HG03342 (cell line): Measurements from ENCODE around the gene HAP1.

Experiments
- ATAC-seq: cut with Tn5 transposase; IDR thresholded peaks from one replicate; pipeline ENCODE4 v1.9.1; 2021; ENCODE audit warnings: mild to moderate bottlenecking, moderate library complexity; ENCODE audit not compliant: unreplicated experiment

HAP1 gene

GRCh38 chr17:41763327-41763726 is 28.9 kb upstream of the HAP1 start:
- ATAC-seq, result no peak

DNA sequence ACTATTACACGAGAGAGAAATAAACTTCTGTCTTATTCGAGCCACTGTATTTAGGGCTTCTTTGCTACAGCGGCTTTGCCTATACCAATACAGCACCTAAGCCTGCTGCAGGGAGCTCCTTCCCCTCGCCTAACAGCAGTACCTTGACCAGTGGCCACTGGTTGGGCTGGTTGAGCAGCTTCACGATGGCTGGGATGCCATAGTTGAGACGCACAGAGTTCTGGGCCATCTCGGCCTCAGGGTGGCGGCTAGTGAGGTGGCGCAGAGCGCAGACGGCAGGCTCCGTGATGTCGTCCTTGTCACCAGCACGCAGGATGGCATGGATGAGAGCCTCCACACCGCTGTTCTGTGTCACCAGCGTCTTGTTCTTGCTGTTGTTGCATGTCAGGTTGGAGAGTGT is 28.4 kb upstream of the HAP1 start:
- ATAC-seq, result no peak

DNA sequence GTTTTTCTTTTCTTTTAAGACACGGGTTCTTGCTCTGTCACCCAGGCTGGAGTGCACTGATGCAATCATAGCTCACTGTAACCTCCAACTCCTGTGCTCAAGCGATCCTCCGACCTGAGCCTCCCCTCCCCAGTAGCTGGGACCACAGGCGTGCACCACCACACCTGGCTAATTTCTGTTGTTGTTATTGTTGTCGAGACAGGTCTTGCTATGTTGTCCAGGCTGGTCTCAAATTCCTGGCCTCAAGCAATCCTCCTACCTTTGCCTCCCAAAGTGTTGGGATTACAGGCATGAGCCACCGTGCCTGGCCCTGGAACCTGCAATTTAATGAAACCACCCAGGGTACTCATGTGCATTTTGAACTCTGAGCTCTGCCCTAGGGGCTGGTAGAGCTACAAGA is 27.9 kb upstream of the HAP1 start:
- ATAC-seq, result no peak

DNA sequence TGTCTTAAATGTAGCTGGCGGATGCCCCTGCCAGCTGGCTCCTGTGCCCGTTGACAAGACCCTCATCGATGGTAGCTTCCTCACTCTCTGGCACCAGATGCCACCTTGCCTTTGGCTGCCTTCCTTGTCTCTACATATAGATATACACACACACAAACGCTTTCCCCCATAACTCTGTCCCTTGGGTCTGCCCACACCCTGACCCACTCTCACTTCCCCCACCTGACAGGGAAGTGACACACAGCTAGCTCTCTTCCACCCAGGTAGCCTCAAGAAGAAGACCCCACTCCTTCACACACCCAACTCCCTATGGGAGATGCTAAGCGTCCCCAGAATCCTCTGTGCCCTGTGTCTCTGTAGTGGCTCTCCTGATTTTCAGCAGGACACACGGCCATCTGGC is 26.4 kb upstream of the HAP1 start:
- ATAC-seq, result no peak

DNA sequence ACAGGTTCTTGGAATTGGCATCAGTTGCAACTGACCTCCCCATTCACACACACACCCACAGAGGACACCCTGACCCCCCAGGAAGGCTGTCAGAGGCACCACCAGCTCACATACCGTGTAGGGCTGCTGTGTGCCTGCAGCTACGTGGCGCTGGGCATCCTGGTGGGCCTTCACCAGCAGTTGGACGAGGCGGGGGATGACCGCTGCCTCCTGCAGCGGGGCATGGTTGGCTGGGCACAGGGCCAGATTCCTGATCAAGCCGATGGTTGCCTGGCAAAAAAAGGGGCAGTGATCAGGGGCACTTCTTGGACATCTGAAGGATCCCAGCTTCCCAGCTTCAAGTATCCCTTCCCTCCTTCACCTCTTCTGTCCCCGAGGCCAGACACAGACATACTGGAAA is 24.2 kb upstream of the HAP1 start:
- ATAC-seq, result no peak

GRCh38 chr17:41754066-41754465 is 19.6 kb upstream of the HAP1 start:
- no peak for ATAC-seq

- no peak for ATAC-seq
Observed at GRCh38 chr17:41751288-41751687, 16.8 kb upstream of the HAP1 start.

DNA sequence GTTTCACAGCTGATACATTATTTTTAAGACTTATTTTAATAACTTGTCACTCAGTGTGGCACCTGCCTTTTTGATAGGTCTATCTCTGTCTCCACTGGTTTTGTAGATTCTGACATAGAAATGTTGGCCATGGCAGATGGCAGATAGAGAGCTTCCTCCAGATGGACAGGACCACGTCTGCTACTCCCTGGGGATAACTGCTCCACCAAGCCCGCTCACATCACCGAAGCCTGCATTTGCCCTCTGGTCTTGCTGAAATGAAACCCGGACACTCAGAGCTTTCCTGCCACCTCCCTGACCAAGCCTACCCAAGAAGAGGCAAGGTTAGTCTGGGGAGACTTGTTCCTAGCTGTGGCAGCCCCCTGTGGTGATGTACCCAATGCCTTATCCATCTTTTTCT is 16.4 kb upstream of the HAP1 start:
- ATAC-seq, result no peak

DNA sequence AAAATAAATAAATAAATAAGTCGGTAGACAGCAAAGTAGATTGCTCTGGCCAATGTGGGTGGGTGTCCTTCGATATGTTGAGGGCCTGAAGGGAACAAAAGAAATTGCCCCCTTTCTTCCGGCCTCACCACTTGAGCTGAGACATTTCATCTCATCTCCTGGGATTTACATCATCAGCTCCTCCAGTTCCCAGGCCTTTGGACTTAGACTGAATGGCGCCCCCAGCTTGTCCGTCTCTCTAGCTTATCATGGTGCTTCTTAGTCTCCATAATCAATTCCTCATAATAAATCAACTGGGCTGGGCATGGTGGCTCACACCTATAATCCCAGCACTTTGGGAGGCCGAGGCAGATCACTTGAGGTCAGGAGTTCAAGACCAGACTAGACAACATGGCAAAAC is 13.8 kb upstream of the HAP1 start:
- no peak for ATAC-seq

DNA sequence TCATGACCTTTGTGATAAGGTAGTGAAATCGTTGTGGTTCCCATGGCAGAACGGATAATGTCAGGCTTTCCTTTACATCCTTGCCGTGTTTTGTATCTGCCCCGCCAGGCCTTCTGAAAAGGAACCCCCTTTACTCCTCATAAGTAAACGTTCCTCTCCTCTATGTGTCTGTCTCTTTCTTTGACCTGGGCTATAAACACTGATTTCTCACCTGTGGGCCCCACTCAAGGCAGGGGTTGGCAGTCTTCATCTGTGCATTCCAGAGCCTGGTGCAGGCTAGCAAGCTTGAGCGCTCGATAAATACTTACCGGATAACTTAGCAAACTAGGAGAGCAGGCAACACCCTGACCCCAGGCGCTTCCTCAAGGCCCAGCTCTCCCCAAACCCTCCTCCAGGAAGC is 7.3 kb upstream of the HAP1 start:
- no peak for ATAC-seq

- ATAC-seq, result no peak
Observed at GRCh38 chr17:41740506-41740905, 6.1 kb upstream of the HAP1 start.

GRCh38 chr17:41739661-41740352 is 5.4 kb upstream of the HAP1 start:
- no peak for ATAC-seq

- ATAC-seq, result no peak
Observed at GRCh38 chr17:41738801-41739112, 4.3 kb upstream of the HAP1 start.

DNA sequence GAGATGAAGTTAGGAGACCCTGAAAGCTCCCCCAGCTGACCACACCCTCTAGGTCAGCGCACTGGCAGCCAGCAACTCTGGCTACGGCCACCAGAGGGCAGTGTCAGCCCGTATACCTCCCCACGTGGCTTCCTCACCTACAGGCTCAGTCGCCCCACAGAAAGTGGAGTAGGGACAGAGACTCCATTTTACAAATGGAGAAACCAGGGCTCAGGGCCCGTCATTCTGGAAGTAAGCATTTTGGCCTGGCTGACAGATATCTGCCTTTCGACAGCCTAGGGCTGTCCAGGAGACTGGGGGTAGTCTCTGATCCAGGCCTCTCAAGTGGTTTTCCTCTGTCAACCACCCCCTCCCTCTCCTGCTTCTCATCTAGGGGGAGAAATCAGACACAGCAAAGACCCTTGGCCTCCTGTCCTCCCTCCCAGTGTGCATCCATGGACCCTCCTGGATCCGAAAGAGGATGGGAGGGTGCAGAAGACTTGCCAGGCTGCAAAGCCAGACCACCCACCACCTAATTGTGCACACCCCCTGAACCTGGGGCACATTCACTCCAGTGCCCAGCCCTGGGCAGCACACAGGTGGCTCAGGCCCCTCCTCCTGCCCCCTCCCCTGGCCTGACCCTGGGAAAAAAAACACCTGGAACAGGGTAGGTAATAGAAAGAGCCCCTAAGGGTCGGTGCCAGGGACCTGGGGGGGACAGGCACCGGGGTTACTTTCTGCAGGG is 3.8 kb upstream of the HAP1 start:
- ATAC-seq, result no peak

DNA sequence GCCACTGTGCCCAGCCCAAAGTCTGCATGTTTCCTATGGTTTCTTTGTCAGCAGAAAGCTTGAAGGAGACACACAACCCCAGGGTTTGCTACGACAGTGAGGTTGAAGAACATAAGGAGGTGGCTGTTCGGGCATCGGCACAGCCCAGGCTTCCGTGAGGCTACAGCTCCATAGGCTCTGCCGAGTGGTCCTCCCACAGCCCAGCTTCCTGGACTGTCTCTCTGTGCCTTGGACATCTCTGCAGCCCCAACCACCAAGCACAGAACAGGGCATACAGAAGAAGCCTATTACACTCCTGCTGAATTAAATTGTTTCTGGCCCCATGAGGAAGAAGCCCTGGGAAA is 3.2 kb upstream of the HAP1 start:
- ATAC-seq, result no peak

- no peak for ATAC-seq
Observed at GRCh38 chr17:41736983-41737679, 2.7 kb upstream of the HAP1 start.

DNA sequence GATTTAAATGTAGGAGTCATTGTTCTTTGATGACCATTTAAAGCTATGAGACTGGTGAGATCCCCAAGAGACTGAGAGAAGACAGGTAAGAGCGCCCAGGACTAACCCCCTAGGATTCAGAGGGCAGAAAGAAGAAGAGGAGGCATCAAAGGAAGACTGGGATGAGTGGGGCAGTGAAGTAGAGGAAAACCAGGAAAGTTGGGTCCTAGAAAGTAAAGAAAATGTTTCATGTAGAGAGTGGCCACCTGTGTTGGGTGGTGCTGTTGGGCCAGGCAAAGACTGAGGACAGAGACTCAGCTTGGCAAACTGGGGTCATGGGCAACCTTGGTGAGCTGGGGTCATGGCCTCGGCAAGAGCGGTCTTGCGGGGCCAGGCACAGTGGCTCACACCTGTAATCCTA is 1.3 kb upstream of the HAP1 start:
- no peak for ATAC-seq

- no peak for ATAC-seq
Observed at GRCh38 chr17:41734949-41735313, 488 bp upstream of the HAP1 start.

GRCh38 chr17:41733348-41734138 is 900 bp downstream of the HAP1 start:
- no peak for ATAC-seq

DNA sequence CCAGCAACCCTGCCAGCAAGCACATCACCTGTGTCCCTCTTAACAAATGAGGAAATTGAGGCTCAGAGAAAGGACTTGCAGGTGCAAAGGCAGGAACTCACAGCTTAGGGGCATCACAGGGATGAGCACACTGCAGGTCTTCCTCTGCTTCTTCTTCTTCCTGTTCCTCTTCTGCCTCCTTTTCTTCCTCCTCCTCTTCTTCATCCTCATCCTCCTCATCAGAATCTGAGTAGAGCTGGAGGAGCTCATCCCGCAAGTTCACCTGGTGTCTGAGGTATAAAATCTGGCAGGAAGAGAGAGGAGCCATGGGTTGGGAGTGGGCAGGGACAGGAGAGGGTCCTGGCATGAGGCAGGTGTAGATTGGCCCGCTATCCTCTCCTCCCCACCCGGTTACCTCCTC is 2.6 kb downstream of the HAP1 start:
- ATAC-seq, result no peak

- no peak for ATAC-seq
Observed at GRCh38 chr17:41730479-41730878, 4.0 kb downstream of the HAP1 start.

GRCh38 chr17:41728056-41728455 is 6.4 kb downstream of the HAP1 start:
- no peak for ATAC-seq
